ENCODE data around the gene CDS1.
"Not testable (repeated sequence)": the region's sequence is repeated elsewhere in the genome, so short reads cannot be mapped to it uniquely, and the experiment has no call there.

Gene CDS1

GRCh38 chr4:84677093-84677492, 94.2 kb downstream of the CDS1 start:
- no peaks in the 10 kb centered on the region for H3K27me3 ChIP-seq
- H3K4me3 ChIP-seq (ENCODE audit: low read depth in 1 of 2, low read length in 1 of 2): no peak overlapping the region
- no peak overlapping the region for H3K27ac ChIP-seq
- H3K9me3 ChIP-seq: no peaks in the 10 kb centered on the region
- peaks cover 100% of the 10 kb centered on the region for H3K36me3 ChIP-seq
- H3K4me1 ChIP-seq (ENCODE audit: control insufficient read depth in 1 of 2, insufficient read depth in 1 of 2, low read depth in 1 of 2, low read length in 1 of 2): no peaks in the 10 kb centered on the region
- TF ChIP-seq CTCF (IDR thresholded peaks at IDR 0.05): no peak

- H3K27ac ChIP-seq: no peak overlapping the region
- TF ChIP-seq CTCF (IDR thresholded peaks at IDR 0.05): no peak
- no peak overlapping the region for H3K4me3 ChIP-seq (ENCODE audit: low read depth in 1 of 2, low read length in 1 of 2)
- H3K4me1 ChIP-seq (ENCODE audit: control insufficient read depth in 1 of 2, insufficient read depth in 1 of 2, low read depth in 1 of 2, low read length in 1 of 2): no peaks in the 10 kb centered on the region
- H3K27me3 ChIP-seq: no peaks in the 10 kb centered on the region
- H3K36me3 ChIP-seq: peaks cover 100% of the 10 kb centered on the region
- H3K9me3 ChIP-seq: no peaks in the 10 kb centered on the region
These were observed 95.1 kb downstream of the CDS1 start for GRCh38 chr4:84677995-84678394.

GRCh38 chr4:84678976-84679744, 96.2 kb downstream of the CDS1 start:
- Histone ChIP-seq H3K4me3 (ENCODE audit: low read depth in 1 of 2, low read length in 1 of 2) (no peak overlapping the region), H3K36me3 (peaks cover 100% of the 10 kb centered on the region)
- TF ChIP-seq CTCF (IDR thresholded peaks at IDR 0.05): no peak

DNA sequence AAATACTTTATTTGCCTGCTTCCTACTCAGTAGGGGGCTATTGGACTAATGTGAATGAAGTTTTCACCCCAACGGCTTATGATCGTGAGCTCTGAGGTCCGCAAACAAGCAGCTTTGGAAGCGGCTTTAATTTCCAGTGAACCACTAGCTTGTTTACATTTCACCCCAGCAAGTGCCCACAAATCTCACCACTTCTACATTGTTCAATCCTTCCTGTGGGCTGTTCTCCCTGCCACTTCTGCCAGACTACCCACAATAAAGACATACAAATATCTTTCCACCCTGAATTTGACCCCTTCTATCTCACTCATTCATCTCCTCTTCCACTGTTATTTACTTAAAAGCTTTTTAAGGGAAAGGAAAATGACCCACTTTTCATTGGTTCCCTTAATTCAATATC, 98.0 kb downstream of the CDS1 start:
- H3K27me3 ChIP-seq: no peaks in the 10 kb centered on the region
- no peaks in the 10 kb centered on the region for H3K9me3 ChIP-seq
- H3K4me3 ChIP-seq (ENCODE audit: low read depth in 1 of 2, low read length in 1 of 2): no peak overlapping the region
- no peak overlapping the region for H3K27ac ChIP-seq
- TF ChIP-seq CTCF (IDR thresholded peaks at IDR 0.05): no peak
- peaks cover 100% of the 10 kb centered on the region for H3K36me3 ChIP-seq
- H3K4me1 ChIP-seq (ENCODE audit: control insufficient read depth in 1 of 2, insufficient read depth in 1 of 2, low read depth in 1 of 2, low read length in 1 of 2): no peaks in the 10 kb centered on the region

More at GRCh38 chr4:84678976-84679744, 96.2 kb downstream of the CDS1 start:
- Histone ChIP-seq H3K27ac (no peak overlapping the region), H3K9me3 (no peaks in the 10 kb centered on the region), H3K4me1 (ENCODE audit: control insufficient read depth in 1 of 2, insufficient read depth in 1 of 2, low read depth in 1 of 2, low read length in 1 of 2) (no peaks in the 10 kb centered on the region), H3K27me3 (no peaks in the 10 kb centered on the region)

DNA sequence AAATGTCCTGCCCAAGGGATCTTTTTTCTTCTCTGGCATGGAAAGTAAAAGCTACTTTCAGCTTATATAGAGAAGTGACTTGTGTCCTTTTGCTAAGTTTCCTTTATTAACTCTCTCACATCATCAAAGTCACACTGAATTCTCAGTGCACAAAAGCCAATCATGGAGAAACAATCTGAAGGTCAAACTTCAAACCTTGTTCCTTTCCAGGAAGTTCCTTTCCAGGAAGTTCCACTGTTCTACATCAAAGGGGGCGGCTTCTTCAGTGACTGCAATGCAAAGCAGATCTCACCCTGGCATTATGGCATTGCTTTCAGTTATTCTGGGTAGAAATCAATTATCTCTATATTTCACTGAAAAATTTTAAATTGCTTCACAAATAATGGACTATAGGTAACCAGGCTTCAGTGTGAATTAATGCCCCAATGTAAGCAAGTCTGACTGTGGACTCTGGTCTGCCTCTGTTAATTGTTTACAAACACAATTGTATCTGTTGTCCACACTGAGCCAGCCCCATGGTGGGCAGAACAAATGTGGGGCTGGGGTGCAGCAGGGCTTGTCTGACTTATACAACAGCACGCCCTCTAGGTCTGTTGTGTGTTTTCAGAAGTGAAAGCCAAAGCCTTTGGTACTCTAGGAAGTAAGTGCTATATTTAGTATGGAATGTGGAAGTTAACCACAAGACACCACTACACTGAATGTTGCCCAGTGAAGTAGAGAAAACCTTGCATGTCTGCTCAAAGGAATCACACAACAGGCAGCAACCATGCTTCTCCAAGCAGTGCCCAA, 98.8 kb downstream of the CDS1 start:
- H3K27ac ChIP-seq: no peak overlapping the region
- no peaks in the 10 kb centered on the region for H3K9me3 ChIP-seq
- peaks cover 100% of the 10 kb centered on the region for H3K36me3 ChIP-seq
- no peak overlapping the region for H3K4me3 ChIP-seq (ENCODE audit: low read depth in 1 of 2, low read length in 1 of 2)
- no peaks in the 10 kb centered on the region for H3K27me3 ChIP-seq
- no peak for TF ChIP-seq CTCF (IDR thresholded peaks at IDR 0.05)
- no peaks in the 10 kb centered on the region for H3K4me1 ChIP-seq (ENCODE audit: control insufficient read depth in 1 of 2, insufficient read depth in 1 of 2, low read depth in 1 of 2, low read length in 1 of 2)

DNA sequence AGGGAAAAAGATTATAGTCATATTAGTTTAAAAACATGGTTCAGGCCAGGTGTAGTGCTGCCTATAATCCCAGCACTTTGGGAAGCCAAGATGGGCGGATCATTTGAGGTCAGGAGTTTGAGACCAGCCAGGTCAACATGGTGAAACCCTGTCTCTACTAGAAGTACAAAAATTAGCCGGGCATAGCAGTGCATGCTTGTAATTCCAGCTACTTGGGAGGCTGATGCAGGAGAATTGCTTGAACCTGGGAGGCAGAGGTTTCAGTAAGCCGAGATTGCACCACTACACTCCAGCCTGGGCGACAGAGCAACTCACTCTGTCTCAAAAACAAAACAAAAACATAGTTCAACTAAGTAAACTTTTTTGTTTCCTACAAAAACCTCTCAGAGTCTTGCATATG, 99.7 kb downstream of the CDS1 start:
- H3K4me1 ChIP-seq (ENCODE audit: control insufficient read depth in 1 of 2, insufficient read depth in 1 of 2, low read depth in 1 of 2, low read length in 1 of 2); H3K27ac ChIP-seq; H3K4me3 ChIP-seq (ENCODE audit: low read depth in 1 of 2, low read length in 1 of 2); H3K9me3 ChIP-seq; H3K27me3 ChIP-seq: not testable (repeated sequence)
- H3K36me3 ChIP-seq: peaks cover 100% of the 10 kb centered on the region
